GM23248 (cell line): ENCODE results near the gene TCEAL7.

Source experiments
- EZH2 ChIP-seq: fragments of 200-600 bp; sonication (generic); IDR thresholded peaks from 2 replicates; pipeline ENCODE4 v1.6.1; 2018; ENCODE audit warnings: antibody characterized with exemption, mild to moderate bottlenecking; ENCODE audit not compliant: insufficient read depth, poor library complexity, severe bottlenecking
- EZH2phosphoT487 ChIP-seq: fragments of 200-600 bp; sonication (generic); IDR thresholded peaks from 2 replicates; pipeline ENCODE4 v1.6.1; 2018; ENCODE audit warnings: antibody characterized with exemption, moderate library complexity, mild to moderate bottlenecking, low read depth; ENCODE audit not compliant: insufficient read depth

DNA sequence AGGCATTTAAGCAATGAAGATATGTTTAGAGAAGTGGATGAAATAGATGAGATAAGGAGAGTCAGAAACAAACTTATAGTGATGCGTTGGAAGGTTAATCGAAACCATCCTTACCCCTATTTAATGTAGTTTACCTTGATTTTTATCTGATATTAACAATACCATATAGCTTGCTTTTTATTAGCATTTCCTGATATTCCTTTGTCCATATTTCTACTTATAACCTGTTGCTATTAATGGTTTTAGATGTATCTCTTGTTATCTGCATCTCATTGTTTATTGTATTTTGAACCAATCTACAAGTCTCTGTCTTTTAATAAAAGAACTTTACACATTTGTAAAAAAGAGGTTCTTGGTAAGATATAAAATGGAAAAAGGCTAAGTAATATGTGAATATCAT is 27.8 kb downstream of the TCEAL7 start:
- TF ChIP-seq EZH2, result no peak
- TF ChIP-seq EZH2phosphoT487, result no peak
